Small intestine (tissue), 7 donors: ENCODE results near the gene ZNF460. TPM values are rescaled to one million over a fixed set of nuclear protein-coding genes. Genes with fewer than 3 reads are reported as not detected.
"Not testable (repeated sequence)": the region's sequence is repeated elsewhere in the genome, so short reads cannot be mapped to it uniquely, and the experiment has no call there.

Experiments used
- DNase-seq, 2 donors: peaks; one replicate each; pipeline versions ENCODE4 v3.0.0 to v3.0.0-alpha.2; 2013
- FAIRE-seq: peaks from 2 replicates; lab custom pipeline; 2012; peaks lifted over from hg19 to GRCh38; lab: Jason Lieb, UNC
- H3K27ac ChIP-seq, 3 donors: one replicate each; pipeline ENCODE4 v1.5.1; 2013; ENCODE audit warnings: low read length in 2 of 3, mild to moderate bottlenecking in 2 of 3, control low read depth in 1 of 3, inconsistent platforms in 1 of 3, low read depth in 1 of 3, moderate library complexity in 1 of 3
- H3K27me3 ChIP-seq, 3 donors: one replicate each; pipeline ENCODE4 v1.6.1; 2013; ENCODE audit warnings: low read length in 3 of 3, inconsistent platforms in 1 of 3; ENCODE audit not compliant: control insufficient read depth in 3 of 3, insufficient read depth in 3 of 3
- H3K36me3 ChIP-seq, 3 donors: one replicate each; pipeline ENCODE4 v1.6.1; 2013; ENCODE audit warnings: low read length in 3 of 3, inconsistent platforms in 1 of 3, low read depth in 1 of 3, mild to moderate bottlenecking in 1 of 3, moderate library complexity in 1 of 3; ENCODE audit not compliant: control insufficient read depth in 3 of 3, insufficient read depth in 2 of 3
- H3K4me1 ChIP-seq, 3 donors: one replicate each; pipeline ENCODE4 v1.6.1; 2013; ENCODE audit warnings: low read length in 2 of 3, inconsistent platforms in 1 of 3, low read depth in 1 of 3, mild to moderate bottlenecking in 1 of 3, moderate library complexity in 1 of 3; ENCODE audit not compliant: control insufficient read depth in 3 of 3, insufficient read depth in 2 of 3
- H3K4me3 ChIP-seq, 3 donors: one replicate each; pipeline ENCODE4 v1.5.1; 2013; ENCODE audit warnings: low read length in 3 of 3, control low read depth in 1 of 3, inconsistent platforms in 1 of 3, low read depth in 1 of 3, mild to moderate bottlenecking in 1 of 3, moderate library complexity in 1 of 3
- H3K9me3 ChIP-seq, 2 donors: one replicate each; pipeline ENCODE4 v1.6.1; 2013; ENCODE audit warnings: low read depth in 1 of 2, low read length in 1 of 2; ENCODE audit not compliant: control insufficient read depth in 2 of 2, insufficient read depth in 1 of 2
- WGBS, 3 donors: extraction: QIAGEN DNeasy Blood & Tissue Kit; methylation state at CpG; one replicate each; pipeline ENCODE4 v1.1.7; 2013; 5-methylcytosine and 5-hydroxymethylcytosine counted together
- polyA plus RNA-seq, 4 donors: library from polyadenylated mRNA; stranded (reverse) in 3 of 4; unstranded in 1 of 4; fragments of 200-250 nt in 3 of 4; fragments of 120-200 nt in 1 of 4; gene quantifications; one replicate each; pipeline versions ENCODE4 v1.2.1 to v1.2.3, GENCODE V29; 2013
- donor health status: healthy with polysubstance abuse.
- donor health status: control.
- donor health status: control.
- donor health status: Bipolar disorder and iron deficiency.
- donor health status: healthy.

ZNF460 gene
- polyA plus RNA-seq, 4 donors, result 0.27 to 2.9 (median 1.5) TPM

DNA sequence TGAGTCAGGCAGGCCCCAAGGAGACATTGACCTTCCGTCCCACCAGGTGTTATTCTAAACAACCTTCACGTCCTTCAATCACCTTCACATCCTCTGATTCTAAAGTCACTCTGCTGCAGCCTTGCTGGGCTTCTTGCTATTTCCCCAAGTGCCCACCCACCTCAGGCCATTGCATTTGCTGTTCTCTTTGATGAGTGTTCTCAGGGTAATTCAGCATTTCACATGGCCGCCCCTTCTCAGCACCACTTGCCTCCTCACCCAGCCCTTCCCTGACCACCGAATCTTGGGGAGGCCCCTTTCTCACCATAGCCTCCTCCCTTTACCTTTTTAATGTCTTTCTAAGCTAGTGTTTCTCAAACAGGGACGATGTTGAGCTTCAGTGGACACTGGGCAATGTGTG, 35.2 kb upstream of the ZNF460 start:
- Histone ChIP-seq H3K36me3 (peaks cover 0 to 45% (median 26%) of the 10 kb centered on the region in 3 donors), H3K9me3 (no peaks in the 10 kb centered on the region), H3K4me1 (peaks cover 0 to 11% (median 6%) of the 10 kb centered on the region in 3 donors), H3K27me3 (no peaks in the 10 kb centered on the region), H3K4me3 (no peak overlapping the region), H3K27ac (no peak overlapping the region)
- DNase-seq (no peak), FAIRE-seq (no peak)
- 94 to 98% (median 94%) methylated on average over 5 of the region's 5 CpGs for whole genome bisulfite sequencing, 3 donors

DNA sequence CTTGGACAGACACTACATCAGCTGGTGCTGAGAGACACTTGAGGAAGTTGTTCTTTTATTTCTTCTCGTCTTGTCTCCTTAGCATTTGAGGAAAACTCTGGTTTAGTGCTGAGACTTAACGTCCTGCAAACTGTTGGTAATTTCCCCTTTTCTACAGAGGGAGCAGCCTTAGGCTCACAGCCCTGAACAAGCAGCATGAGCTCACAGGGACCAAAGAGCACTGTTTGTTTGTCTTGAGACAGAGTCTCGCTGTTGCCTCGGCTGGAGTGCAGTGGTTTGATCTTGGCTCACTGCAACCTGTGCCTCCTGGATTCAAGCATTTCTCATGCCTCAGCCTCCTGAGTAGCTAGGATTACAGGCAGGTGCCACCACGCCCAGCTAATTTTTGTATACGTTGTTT, 34.3 kb upstream of the ZNF460 start:
- Histone ChIP-seq H3K27me3 (no peaks in the 10 kb centered on the region), H3K4me1 (peaks cover 0 to 11% (median 6%) of the 10 kb centered on the region in 3 donors), H3K9me3 (no peaks in the 10 kb centered on the region), H3K4me3 (no peak overlapping the region), H3K36me3 (peaks cover 0 to 48% (median 31%) of the 10 kb centered on the region in 3 donors), H3K27ac (peak overlapping the region in 1 of 3 donors; percentile 42)
- DNase-seq (peak in 1 of 2 donors; percentile 36), FAIRE-seq (no peak)
- 83 to 87% (median 83%) methylated on average over 6 of the region's 6 CpGs for WGBS, 3 donors

DNA sequence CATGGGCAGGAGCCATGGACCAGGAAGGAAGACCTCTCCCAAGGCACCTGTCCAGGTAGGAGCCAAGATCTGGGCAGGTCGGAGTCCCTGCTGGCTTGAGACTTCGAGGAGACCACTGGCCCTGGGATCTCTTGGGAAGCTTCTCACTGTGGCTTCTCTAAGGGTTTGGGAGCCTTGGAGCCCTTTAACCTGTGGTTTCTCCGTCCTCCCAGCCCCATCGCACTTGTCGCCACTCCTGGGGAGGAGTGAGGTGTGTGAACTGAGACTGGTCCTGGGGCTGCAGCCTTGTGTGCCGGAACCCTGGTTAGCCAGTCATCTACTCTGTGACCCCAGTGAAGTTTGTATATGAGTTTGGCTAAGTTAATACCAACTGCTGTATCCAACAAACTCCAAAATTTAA, 31.6 kb upstream of the ZNF460 start:
- Histone ChIP-seq H3K27me3 (no peaks in the 10 kb centered on the region), H3K27ac (no peak overlapping the region), H3K4me1 (no peaks in the 10 kb centered on the region), H3K36me3 (peaks cover 8 to 55% (median 49%) of the 10 kb centered on the region in 3 donors), H3K4me3 (no peak overlapping the region), H3K9me3 (peaks cover 0 to 3% of the 10 kb centered on the region in 2 donors)
- DNase-seq (no peak), FAIRE-seq (no peak)
- 82 to 98% (median 90%) methylated on average over 6 of the region's 6 CpGs for WGBS, 3 donors

DNA sequence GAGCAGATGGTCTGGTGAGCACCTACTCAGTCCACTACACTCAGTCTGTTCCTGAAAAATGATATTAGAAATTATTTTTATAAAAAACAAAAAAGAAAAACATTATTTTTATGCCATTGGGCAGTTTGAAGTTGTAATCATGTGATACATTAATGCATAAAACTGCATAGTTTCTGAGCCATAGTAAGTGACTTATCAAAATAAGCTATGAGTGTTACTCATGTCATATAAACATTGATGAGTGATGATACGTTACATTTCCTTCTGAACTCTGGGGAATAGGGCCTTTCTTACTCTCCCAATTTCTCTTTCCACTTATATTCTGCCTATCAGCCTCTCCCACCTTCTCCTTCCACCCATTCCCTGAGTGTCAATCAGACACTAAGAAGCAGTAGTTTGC, 31.0 kb upstream of the ZNF460 start:
- no peaks in the 10 kb centered on the region for H3K4me1 ChIP-seq
- DNase-seq (no peak), FAIRE-seq (no peak)
- no peaks in the 10 kb centered on the region for H3K27me3 ChIP-seq
- H3K27ac ChIP-seq, result no peak overlapping the region
- WGBS, 3 donors, result 52 to 90% (median 79%) methylated on average over 1 of the region's 1 CpG
- no peak overlapping the region for H3K4me3 ChIP-seq
- H3K9me3 ChIP-seq, result peaks cover 0 to 5% of the 10 kb centered on the region in 2 donors
- peaks cover 13 to 55% (median 55%) of the 10 kb centered on the region in 3 donors for H3K36me3 ChIP-seq

DNA sequence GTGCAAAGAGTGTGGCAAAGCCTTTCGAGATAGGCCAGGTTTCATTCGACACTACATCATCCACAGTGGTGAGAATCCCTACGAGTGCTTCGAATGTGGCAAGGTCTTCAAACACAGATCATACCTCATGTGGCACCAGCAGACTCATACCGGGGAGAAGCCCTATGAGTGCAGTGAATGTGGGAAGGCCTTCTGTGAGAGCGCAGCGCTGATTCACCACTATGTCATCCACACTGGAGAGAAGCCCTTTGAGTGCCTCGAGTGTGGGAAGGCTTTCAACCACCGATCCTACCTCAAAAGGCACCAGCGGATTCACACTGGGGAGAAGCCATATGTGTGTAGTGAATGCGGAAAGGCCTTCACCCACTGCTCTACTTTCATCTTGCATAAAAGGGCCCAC, 26.5 kb upstream of the ZNF460 start:
- H3K27ac ChIP-seq, H3K27me3 ChIP-seq, H3K4me3 ChIP-seq, FAIRE-seq, H3K9me3 ChIP-seq, DNase-seq, H3K4me1 ChIP-seq: not testable (repeated sequence)
- peaks cover 15 to 38% (median 24%) of the 10 kb centered on the region in 3 donors for H3K36me3 ChIP-seq
- WGBS, 3 donors, result 91 to 97% (median 93%) methylated on average over 11 of the region's 11 CpGs

DNA sequence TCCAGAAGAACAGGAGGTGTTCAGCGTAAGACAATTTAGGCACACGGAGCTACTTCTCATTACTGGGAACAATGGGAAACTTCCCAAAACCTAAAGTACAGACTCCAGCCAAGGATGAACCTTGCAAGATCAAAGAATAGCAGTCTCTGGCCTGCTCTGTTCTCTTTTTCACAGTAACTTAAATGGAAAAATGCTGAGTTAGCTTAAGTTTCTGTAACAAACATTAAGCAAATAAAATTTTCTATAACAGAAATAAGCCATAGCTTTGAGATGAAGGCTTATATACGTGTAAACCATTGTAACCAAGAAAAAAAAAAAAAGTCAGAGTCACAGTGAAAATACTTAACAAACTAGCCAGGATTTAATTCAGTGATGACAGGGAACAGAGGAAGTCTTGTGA, 18.2 kb upstream of the ZNF460 start:
- Histone ChIP-seq H3K4me1 (no peaks in the 10 kb centered on the region), H3K27me3 (no peaks in the 10 kb centered on the region), H3K27ac (no peak overlapping the region), H3K4me3 (no peak overlapping the region), H3K9me3 (no peaks in the 10 kb centered on the region), H3K36me3 (peaks cover 0 to 11% (median 0%) of the 10 kb centered on the region in 3 donors)
- 90 to 96% (median 93%) methylated on average over 3 of the region's 3 CpGs for WGBS, 3 donors
- DNase-seq (no peak), FAIRE-seq (no peak)

DNA sequence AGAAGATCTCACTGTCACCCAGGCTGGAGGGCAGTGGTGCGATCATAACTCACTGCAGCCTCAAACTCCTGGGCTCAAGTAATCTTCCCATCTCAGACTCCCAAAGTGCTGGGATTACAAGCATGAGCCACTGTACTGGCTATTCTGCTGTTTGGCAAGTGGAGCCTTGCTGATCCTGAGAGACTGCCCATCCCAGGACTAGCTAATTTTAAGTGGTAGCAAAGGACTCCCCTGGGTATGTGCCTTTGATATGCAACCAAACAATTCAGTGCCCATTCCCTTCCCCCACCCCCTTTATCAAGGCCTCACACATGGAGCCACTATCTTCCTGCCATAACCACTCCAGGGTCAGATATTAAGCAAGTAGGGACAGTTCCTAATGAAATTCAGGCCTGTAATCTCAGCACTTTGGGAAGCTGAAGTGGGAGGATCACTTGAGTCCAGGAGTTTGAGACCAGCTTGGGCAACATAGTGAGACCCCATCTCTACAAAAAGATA, 17.0 kb upstream of the ZNF460 start:
- 88 to 98% (median 89%) methylated on average over 1 of the region's 1 CpG for WGBS, 3 donors
- FAIRE-seq (no peak), DNase-seq (no peak)
- no peaks in the 10 kb centered on the region for H3K9me3 ChIP-seq
- H3K27me3 ChIP-seq, result no peaks in the 10 kb centered on the region
- no peaks in the 10 kb centered on the region for H3K4me1 ChIP-seq
- H3K27ac ChIP-seq, result no peak overlapping the region
- peaks cover 0 to 11% (median 0%) of the 10 kb centered on the region in 3 donors for H3K36me3 ChIP-seq
- H3K4me3 ChIP-seq, result no peak overlapping the region

DNA sequence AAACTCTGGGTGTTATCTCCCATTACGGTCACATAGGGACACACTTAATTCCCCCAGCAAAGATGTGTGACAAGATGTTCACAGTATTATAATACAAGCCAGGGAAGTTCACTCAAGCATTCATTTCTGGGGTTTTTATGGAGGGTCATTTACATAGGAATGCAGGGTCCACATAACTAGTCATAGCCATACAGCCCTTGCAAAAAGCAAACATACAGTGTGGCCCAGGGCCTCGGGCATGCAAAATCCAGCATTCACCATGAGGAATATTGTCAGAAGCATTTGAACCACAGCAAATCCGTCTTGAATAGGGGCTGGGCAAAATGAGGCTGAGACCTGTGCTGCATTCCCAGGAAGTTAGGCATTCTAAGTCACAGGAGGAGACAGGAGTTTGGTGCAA, 13.0 kb upstream of the ZNF460 start:
- FAIRE-seq, result no peak
- no peaks in the 10 kb centered on the region for H3K4me1 ChIP-seq
- no peaks in the 10 kb centered on the region for H3K27me3 ChIP-seq
- no peak overlapping the region for H3K4me3 ChIP-seq
- peaks cover 0 to 3% (median 0%) of the 10 kb centered on the region in 3 donors for H3K36me3 ChIP-seq
- peak in 1 of 2 donors; percentile 17 for DNase-seq
- H3K9me3 ChIP-seq, result no peaks in the 10 kb centered on the region
- WGBS, 3 donors, result 77 to 81% (median 80%) methylated on average over 3 of the region's 3 CpGs
- no peak overlapping the region for H3K27ac ChIP-seq
